Measurements from ENCODE around the gene DCAF12L1.

The DCAF12L1 gene

GRCh38 chrX:126550816-126551215, 1.8 kb downstream of the DCAF12L1 start:
- TF ChIP-seq CTCF (IDR thresholded peaks at IDR 0.05; ENCODE audit: extremely low read depth, insufficient read depth, missing control alignments): no peak

GRCh38 chrX:126509923-126510322, 42.7 kb downstream of the DCAF12L1 start:
- TF ChIP-seq CTCF (IDR thresholded peaks at IDR 0.05; ENCODE audit: extremely low read depth, insufficient read depth, missing control alignments): no peak
- no peak for DNase-seq (ENCODE audit: low spot score)
- in situ Hi-C loops (cut with MboI; ENCODE audit: low pct_unique_long_range_greater_than_20kb, low sequenced_read_pairs, unreplicated experiment): no loop called here

More at GRCh38 chrX:126550816-126551215, 1.8 kb downstream of the DCAF12L1 start:
- DNase-seq (ENCODE audit: low spot score): no peak
- in situ Hi-C loops (cut with MboI; ENCODE audit: low pct_unique_long_range_greater_than_20kb, low sequenced_read_pairs, unreplicated experiment): no loop called here
